Tibial artery (tissue), 4 donors: ENCODE data around the gene TTC34.
"Not testable (repeated sequence)": the region's sequence is repeated elsewhere in the genome, so short reads cannot be mapped to it uniquely, and the experiment has no call there.

ENCODE experiments used
- DNase-seq, 2 donors: peaks; one replicate each; pipeline ENCODE4 v3.0.0-alpha.2; 2019
- H3K27ac ChIP-seq, 2 donors: fragments of 200-600 bp; sonication (generic) in 1 of 2; 1 replicate in 1 of 2; 2 replicates in 1 of 2; pipeline ENCODE4 v1.5.1; 2018 to 2019; ENCODE audit warnings: mild to moderate bottlenecking in 1 of 2
- H3K27me3 ChIP-seq, 2 donors: fragments of 200-600 bp; sonication (generic) in 1 of 2; one replicate each; pipeline versions ENCODE4 v1.5.1 to v1.6.0; 2016 to 2019
- H3K36me3 ChIP-seq, 3 donors: fragments of 200-600 bp; sonication (generic) in 2 of 3; one replicate each; pipeline ENCODE4 v1.5.1; 2016 to 2019; ENCODE audit warnings: mild to moderate bottlenecking in 2 of 3
- H3K4me1 ChIP-seq, 4 donors: fragments of 200-600 bp; sonication (generic) in 2 of 4; 1 replicate in 3 of 4; 2 replicates in 1 of 4; pipeline ENCODE4 v1.5.1; 2016 to 2019
- H3K4me3 ChIP-seq, 2 donors: fragments of 200-600 bp; sonication (generic) in 1 of 2; 1 replicate in 1 of 2; 2 replicates in 1 of 2; pipeline ENCODE4 v1.5.1; 2018 to 2019; ENCODE audit warnings: mild to moderate bottlenecking in 2 of 2
- H3K9me3 ChIP-seq, 3 donors: fragments of 200-600 bp; sonication (generic) in 1 of 3; one replicate each; pipeline ENCODE4 v1.5.1; 2016 to 2019
- intact Hi-C: fragments of 100-400 bp; cut with DNase I; formaldehyde crosslinking; loops from one replicate; pipeline ENCODE4 v1.15.0; 2023; ENCODE audit warnings: low total_unique reads
- TF ChIP-seq, protein P1 (sequence below), 2 experiments: fragments of 200-600 bp in 1 of 2; fragments of 450-650 bp in 1 of 2; IDR thresholded peaks; one replicate each; pipeline ENCODE4 v1.5.1; 2017 to 2019; ENCODE audit warnings: antibody characterized with exemption in 2 of 2, mild to moderate bottlenecking in 1 of 2, moderate library complexity in 1 of 2

TTC34 gene

DNA sequence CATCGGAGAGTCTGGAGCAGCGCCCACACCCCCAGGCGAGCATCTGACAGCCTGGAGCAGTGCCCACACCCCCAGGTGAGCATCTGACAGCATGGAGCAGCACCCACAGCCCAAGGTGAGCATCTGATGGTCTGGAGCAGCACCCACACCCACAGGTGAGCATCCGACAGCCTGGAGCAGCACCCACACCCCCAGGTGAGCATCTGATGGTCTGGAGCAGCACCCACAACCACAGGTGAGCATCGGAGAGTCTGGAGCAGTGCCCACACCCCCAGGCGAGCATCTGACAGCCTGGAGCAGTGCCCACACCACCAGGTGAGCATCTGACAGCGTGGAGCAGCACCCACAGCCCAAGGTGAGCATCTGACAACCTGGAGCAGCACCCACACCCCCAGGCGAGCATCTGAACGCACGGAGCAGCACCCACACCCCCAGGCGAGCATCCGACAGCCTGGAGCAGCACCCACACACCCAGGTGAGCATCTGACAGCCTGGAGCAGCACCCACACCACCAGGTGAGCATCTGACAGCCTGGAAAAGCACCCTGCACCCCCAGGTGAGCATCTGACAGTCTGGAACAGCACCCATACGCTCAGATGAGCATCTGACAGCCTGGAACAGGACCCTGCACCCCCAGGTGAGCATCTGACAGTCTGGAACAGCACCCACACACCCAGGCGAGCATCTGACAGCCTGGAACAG, 147.6 kb downstream of the TTC34 start:
- H3K4me3 ChIP-seq, H3K36me3 ChIP-seq, intact Hi-C loops, H3K27ac ChIP-seq, H3K4me1 ChIP-seq: not testable (repeated sequence)
- Histone ChIP-seq H3K9me3 (peaks cover 0 to 23% (median 8%) of the 10 kb centered on the region in 3 donors), H3K27me3 (peaks cover 0 to 45% of the 10 kb centered on the region in 2 donors)
- peak; percentile 38 to 88 for DNase-seq

DNA sequence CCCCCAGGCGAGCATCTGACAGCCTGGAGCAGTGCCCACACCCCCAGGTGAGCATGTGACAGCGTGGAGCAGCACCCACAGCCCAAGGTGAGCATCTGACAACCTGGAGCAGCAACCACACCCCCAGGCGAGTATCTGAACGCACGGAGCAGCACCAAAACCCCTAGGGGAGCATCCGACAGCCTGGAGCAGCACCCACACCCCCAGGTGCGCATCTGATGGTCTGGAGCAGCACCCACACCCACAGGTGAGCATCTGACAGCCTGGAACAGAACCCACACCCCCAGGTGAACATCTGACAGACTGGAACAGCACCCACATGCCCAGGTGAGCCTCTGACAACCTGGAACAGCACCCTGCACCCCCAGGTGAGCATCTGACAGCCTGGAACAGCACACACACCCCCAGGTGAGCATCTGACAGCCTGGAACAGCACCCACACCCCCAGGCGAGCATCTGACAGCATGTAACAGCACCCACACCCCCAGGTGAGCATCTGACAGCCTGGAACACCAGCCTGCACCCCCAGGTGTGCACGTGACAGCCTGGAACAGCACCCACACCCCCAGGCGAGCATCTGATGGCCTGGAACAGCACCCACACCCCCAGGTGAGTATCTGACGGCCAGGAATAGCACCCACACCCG, 148.4 kb downstream of the TTC34 start:
- intact Hi-C loops, H3K36me3 ChIP-seq, H3K4me3 ChIP-seq, H3K4me1 ChIP-seq, H3K27ac ChIP-seq: not testable (repeated sequence)
- peaks cover 0 to 26% (median 10%) of the 10 kb centered on the region in 3 donors for H3K9me3 ChIP-seq
- DNase-seq, result peak; percentile 21 to 74
- peaks cover 0 to 45% of the 10 kb centered on the region in 2 donors for H3K27me3 ChIP-seq

DNA sequence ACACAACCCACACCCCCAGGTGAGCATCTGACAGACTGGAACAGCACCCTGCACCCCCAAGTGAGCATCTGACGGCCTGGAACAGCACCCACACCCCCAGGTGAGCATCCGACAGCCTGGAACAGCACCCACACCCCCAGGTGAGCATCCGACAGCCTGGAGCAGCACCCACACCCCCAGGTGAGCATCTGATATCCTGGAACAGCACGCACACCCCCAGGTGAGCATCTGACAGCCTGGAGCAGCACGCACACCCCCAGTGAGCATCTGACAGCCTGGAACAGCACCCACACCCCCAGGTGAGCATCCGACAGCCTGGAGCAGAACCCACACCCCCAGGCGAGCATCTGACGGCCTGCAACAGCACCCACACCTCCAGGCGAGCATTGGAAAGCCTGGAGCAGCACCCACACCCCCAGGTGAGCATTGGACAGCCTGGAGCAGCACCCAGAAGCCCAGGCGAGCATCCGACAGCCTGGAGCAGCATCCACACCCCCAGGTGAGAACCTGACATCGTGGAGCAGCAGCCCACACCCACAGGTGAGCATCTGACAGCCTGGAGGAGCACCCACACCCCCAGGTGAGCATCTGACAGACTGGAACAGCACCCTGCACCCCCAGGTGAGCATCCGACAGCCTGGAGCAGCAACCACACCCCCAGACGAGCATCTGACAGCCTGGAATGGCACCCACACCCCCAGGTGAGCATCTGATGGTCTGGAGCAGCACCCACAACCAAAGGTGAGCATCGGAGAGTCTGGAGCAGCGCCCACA, 149.2 kb downstream of the TTC34 start:
- intact Hi-C loops, H3K27ac ChIP-seq, H3K36me3 ChIP-seq, H3K4me1 ChIP-seq, H3K4me3 ChIP-seq: not testable (repeated sequence)
- H3K27me3 ChIP-seq, result peaks cover 0 to 45% of the 10 kb centered on the region in 2 donors
- H3K9me3 ChIP-seq, result peaks cover 4 to 29% (median 17%) of the 10 kb centered on the region in 3 donors
- peak in 1 of 2 donors; percentile 18 for DNase-seq

DNA sequence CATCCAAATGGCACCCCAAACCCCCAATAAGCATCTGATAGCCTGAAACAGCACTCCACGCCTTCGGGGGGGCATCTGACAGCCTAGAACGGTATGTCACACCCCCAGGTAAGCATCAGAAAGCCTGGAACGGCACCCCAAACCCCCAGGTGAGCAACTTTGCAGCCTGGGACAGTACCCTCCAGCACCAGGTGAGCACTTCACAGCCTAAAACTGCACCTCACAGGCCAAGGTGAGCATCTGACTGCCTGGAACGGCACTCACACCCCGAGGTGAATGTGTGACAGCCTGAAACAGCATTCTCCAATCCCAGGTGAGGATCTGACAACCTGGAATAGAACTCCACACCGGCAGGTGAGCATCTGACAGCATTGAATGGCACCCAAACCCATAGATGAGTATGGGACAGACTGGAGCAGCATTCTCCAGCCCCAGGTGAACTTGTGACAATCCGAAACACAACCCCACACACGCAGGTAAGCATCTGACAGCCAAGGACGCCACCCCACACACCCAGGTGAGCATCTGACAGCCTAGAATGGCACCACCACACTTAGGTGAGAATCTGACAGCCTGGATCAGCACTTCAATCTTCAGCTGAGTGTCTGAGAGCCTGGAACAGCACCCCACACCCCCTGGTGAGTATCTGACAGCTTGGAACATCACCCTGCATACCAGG, 150.4 kb downstream of the TTC34 start:
- H3K9me3 ChIP-seq, result peaks cover 4 to 37% (median 22%) of the 10 kb centered on the region in 3 donors
- no peak overlapping the region for H3K27ac ChIP-seq
- H3K36me3 ChIP-seq, result no peaks in the 10 kb centered on the region
- intact Hi-C loops, result no loop called here
- H3K4me3 ChIP-seq, result no peak overlapping the region
- DNase-seq, result peak in 1 of 2 donors; percentile 44
- H3K27me3 ChIP-seq, result peaks cover 0 to 45% of the 10 kb centered on the region in 2 donors
- H3K4me1 ChIP-seq, result no peaks in the 10 kb centered on the region
- TF ChIP-seq, protein P1, sequence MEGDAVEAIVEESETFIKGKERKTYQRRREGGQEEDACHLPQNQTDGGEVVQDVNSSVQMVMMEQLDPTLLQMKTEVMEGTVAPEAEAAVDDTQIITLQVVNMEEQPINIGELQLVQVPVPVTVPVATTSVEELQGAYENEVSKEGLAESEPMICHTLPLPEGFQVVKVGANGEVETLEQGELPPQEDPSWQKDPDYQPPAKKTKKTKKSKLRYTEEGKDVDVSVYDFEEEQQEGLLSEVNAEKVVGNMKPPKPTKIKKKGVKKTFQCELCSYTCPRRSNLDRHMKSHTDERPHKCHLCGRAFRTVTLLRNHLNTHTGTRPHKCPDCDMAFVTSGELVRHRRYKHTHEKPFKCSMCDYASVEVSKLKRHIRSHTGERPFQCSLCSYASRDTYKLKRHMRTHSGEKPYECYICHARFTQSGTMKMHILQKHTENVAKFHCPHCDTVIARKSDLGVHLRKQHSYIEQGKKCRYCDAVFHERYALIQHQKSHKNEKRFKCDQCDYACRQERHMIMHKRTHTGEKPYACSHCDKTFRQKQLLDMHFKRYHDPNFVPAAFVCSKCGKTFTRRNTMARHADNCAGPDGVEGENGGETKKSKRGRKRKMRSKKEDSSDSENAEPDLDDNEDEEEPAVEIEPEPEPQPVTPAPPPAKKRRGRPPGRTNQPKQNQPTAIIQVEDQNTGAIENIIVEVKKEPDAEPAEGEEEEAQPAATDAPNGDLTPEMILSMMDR (IDR thresholded peaks at IDR 0.05), result no peak

DNA sequence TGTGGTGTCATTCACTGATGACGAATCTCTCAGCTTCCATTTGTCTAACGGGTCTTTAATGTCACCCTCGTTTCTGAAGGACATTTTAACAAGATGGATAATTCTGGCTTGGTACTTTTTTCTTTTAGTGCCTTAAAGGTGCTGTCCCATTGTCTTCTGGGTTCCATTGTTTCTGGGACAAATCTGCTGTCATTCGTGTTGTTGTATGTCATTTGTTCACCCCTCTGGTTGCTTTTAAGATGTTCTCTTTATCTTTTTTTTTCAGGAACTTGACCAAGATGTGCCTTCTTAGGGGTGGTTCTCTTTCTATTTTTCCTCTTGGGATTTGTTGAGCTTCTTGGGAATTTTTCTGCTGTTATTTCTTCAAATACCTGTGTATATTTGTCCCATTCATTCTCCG, 154.7 kb downstream of the TTC34 start:
- TF ChIP-seq, protein P1 (IDR thresholded peaks at IDR 0.05), result no peak
- peaks cover 0 to 11% of the 10 kb centered on the region in 2 donors for H3K27me3 ChIP-seq
- H3K27ac ChIP-seq, result no peak overlapping the region
- DNase-seq, result no peak
- intact Hi-C loops, result no loop called here
- H3K4me3 ChIP-seq, result no peak overlapping the region
- H3K36me3 ChIP-seq, result no peaks in the 10 kb centered on the region
- H3K9me3 ChIP-seq, result peaks cover 4 to 28% (median 22%) of the 10 kb centered on the region in 3 donors
- peaks cover 0 to 20% (median 14%) of the 10 kb centered on the region in 4 donors for H3K4me1 ChIP-seq

DNA sequence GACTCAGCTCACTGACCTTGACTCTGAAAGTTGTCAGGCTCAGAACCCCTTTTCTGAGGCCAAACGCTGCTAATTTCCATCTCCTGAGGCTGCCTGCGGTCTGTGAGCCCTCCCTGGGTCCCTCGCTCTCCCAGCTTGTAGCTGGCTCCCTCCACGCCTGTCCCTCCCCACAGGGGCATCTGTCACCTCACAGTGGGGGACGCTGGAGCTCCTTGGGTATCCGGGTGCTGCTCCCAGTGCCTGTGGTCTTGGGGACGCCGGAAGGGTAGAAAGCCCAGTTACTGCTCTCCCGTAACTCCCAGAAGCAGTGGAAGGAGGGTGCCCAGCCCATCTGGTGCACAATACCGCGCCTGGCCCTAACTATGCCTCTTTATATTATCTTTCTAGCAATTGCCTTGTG, 155.7 kb downstream of the TTC34 start:
- intact Hi-C loops, result no loop called here

More for the DNA sequence above, 155.7 kb downstream of the TTC34 start:
- no peak overlapping the region for H3K4me3 ChIP-seq
- H3K4me1 ChIP-seq, result peaks cover 0 to 27% (median 18%) of the 10 kb centered on the region in 4 donors
- H3K27ac ChIP-seq, result no peak overlapping the region
- peaks cover 0 to 2% of the 10 kb centered on the region in 2 donors for H3K27me3 ChIP-seq
- DNase-seq, result peak in 1 of 2 donors; percentile 52
- TF ChIP-seq, protein P1 (IDR thresholded peaks at IDR 0.05), result no peak
- no peaks in the 10 kb centered on the region for H3K36me3 ChIP-seq
- H3K9me3 ChIP-seq, result peaks cover 4 to 28% (median 22%) of the 10 kb centered on the region in 3 donors
